OCI-M1 (cell line): ENCODE data around the gene INPP5D.
"Not testable (repeated sequence)": the region's sequence is repeated elsewhere in the genome, so short reads cannot be mapped to it uniquely, and the experiment has no call there.

Source experiments
- DNase-seq: peaks from one replicate; lab custom pipeline; 2025; lab: John Stamatoyannopoulos, UW

The INPP5D gene

GRCh38 chr2:233183869-233184418, 123.8 kb downstream of the INPP5D start:
- no peak for DNase-seq

GRCh38 chr2:233184669-233185068, 124.5 kb downstream of the INPP5D start:
- DNase-seq = no peak

GRCh38 chr2:233185330-233185729, 125.2 kb downstream of the INPP5D start:
- DNase-seq = no peak

- no peak for DNase-seq
Observed at GRCh38 chr2:233185963-233186362, 125.8 kb downstream of the INPP5D start.

GRCh38 chr2:233186851-233187250, 126.7 kb downstream of the INPP5D start:
- DNase-seq = no peak

GRCh38 chr2:233189025-233189424, 128.9 kb downstream of the INPP5D start:
- no peak for DNase-seq

- not testable (repeated sequence) for DNase-seq
Observed at GRCh38 chr2:233191016-233191415, 130.9 kb downstream of the INPP5D start.

- DNase-seq = no peak
Observed at GRCh38 chr2:233193738-233194137, 133.6 kb downstream of the INPP5D start.

- DNase-seq = no peak
Observed at GRCh38 chr2:233195027-233195426, 134.9 kb downstream of the INPP5D start.

- no peak for DNase-seq
Observed at GRCh38 chr2:233197022-233197421, 136.9 kb downstream of the INPP5D start.

GRCh38 chr2:233198026-233198425, 137.9 kb downstream of the INPP5D start:
- DNase-seq = no peak

GRCh38 chr2:233199870-233200269, 139.7 kb downstream of the INPP5D start:
- DNase-seq = no peak

- DNase-seq = not testable (repeated sequence)
Observed at GRCh38 chr2:233200790-233201189, 140.6 kb downstream of the INPP5D start.

GRCh38 chr2:233201258-233202013, 141.3 kb downstream of the INPP5D start:
- DNase-seq = no peak

- DNase-seq = no peak
Observed at GRCh38 chr2:233202531-233202944, 142.4 kb downstream of the INPP5D start.

GRCh38 chr2:233203060-233203459, 142.9 kb downstream of the INPP5D start:
- no peak for DNase-seq

- DNase-seq = no peak
Observed at GRCh38 chr2:233204286-233204936, 144.3 kb downstream of the INPP5D start.

- no peak for DNase-seq
Observed at GRCh38 chr2:233208382-233209116, 148.4 kb downstream of the INPP5D start.

GRCh38 chr2:233209117-233209532, 149.0 kb downstream of the INPP5D start:
- no peak for DNase-seq

- DNase-seq = no peak
Observed at GRCh38 chr2:233209533-233210171, 149.5 kb downstream of the INPP5D start.

- no peak for DNase-seq
Observed at GRCh38 chr2:233210281-233210680, 150.1 kb downstream of the INPP5D start.
